ENCODE results near the gene NGEF.

NGEF gene

DNA sequence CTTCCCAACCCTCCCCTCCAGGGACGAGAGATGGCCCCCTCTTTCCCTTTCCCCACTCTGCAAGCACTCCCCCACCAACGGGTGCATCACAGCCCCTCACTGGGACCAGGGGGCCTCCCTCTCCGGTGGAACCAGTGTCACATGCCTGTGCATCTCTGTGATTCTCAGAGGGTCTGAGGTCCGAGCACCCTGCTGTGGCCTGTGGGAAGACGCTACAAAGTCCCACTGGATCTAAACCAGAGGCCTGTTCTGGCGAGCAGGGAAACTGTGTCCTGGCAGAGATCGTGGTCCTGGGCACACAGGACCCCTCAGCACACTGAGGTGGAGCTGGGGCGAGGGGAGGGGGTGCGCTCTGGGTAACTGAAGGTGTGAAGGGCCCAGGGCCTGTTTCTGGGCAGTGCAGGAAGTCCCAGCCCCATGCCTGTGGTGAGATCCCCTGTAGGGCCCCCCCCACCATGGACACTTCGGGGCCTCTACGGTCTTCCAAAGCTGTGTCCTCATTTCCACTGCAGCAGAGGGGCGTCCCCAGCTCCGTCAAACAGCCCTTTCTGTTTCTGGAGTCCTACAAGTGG, 135.0 kb downstream of the NGEF start:
- Mint-ChIP-seq H3K9me3 (no peaks in the 10 kb centered on the region), H3K4me1 (no peaks in the 10 kb centered on the region), H3K27me3 (peaks cover 13% of the 10 kb centered on the region), H3K4me3 (no peak overlapping the region), H3K27ac (no peak overlapping the region), H3K36me3 (no peaks in the 10 kb centered on the region)

DNA sequence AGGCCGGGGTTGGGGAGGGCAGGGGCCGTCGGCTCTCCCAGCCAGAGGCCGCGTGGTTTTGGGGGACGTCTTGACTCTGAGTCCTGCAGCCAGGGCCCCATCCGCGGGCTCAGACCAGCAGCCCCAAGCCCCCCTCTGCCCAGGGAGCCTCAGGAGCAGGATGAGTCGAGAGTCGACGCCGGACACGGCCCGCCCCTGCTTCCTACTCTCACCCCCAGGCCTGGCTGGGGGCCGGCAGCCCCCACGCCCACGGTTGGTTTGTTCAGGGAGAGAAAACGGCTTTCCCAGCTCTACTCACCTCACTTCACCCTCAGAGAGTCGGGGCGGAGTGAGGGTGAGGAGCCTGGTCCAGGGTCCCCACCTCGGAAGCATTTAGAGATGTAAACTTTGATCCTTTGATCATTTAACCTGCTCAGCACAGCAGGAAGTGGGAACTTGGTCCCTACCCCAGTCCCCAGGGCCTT, 136.0 kb downstream of the NGEF start:
- H3K4me3 Mint-ChIP-seq = no peak overlapping the region
- peaks cover 13% of the 10 kb centered on the region for H3K27me3 Mint-ChIP-seq
- no peaks in the 10 kb centered on the region for H3K9me3 Mint-ChIP-seq
- no peaks in the 10 kb centered on the region for H3K36me3 Mint-ChIP-seq
- H3K4me1 Mint-ChIP-seq = no peaks in the 10 kb centered on the region
- no peak overlapping the region for H3K27ac Mint-ChIP-seq

DNA sequence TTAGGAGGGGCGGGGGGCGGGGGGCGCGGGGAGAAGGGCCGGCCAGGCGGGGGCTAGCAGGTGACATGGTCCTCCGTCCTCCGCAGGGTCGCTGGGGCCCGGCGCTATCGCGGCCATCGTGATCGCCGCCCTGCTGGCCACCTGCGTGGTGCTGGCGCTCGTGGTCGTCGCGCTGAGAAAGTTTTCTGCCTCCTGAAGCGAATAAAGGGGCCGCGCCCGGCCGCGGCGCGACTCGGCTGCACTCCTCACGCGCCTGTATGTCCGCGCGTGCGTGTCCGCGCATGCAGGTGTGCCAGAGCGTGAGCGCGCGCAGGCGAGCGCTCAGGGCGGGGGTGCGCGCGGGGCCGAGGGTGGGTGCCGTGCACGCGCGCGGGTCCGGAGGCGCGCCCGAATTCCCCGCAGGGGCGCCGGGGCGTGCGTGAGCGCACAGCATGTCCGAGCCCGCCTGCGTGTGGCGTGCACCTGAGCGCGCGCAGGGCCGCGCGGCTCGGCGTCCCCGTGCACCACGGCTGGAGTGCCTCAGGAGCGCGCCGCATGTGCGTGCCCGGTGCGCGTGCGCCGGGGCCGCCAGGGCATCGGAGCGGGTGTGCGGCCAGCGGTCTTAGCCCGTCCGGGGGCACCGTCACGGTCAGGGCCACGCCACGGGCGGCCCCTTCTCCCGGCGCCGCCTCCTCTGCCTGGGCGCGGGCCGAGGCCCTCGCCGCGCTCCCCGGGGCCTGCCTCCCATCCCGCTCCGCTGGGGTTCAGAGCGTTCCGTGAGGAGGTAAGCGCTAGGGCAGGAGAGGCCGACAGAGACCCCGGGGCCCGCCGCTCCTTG, 136.7 kb downstream of the NGEF start:
- H3K27ac Mint-ChIP-seq = no peak overlapping the region
- peaks cover 13% of the 10 kb centered on the region for H3K27me3 Mint-ChIP-seq
- H3K4me3 Mint-ChIP-seq = peak overlapping the region; percentile 44
- H3K9me3 Mint-ChIP-seq = no peaks in the 10 kb centered on the region
- no peaks in the 10 kb centered on the region for H3K4me1 Mint-ChIP-seq
- no peaks in the 10 kb centered on the region for H3K36me3 Mint-ChIP-seq

DNA sequence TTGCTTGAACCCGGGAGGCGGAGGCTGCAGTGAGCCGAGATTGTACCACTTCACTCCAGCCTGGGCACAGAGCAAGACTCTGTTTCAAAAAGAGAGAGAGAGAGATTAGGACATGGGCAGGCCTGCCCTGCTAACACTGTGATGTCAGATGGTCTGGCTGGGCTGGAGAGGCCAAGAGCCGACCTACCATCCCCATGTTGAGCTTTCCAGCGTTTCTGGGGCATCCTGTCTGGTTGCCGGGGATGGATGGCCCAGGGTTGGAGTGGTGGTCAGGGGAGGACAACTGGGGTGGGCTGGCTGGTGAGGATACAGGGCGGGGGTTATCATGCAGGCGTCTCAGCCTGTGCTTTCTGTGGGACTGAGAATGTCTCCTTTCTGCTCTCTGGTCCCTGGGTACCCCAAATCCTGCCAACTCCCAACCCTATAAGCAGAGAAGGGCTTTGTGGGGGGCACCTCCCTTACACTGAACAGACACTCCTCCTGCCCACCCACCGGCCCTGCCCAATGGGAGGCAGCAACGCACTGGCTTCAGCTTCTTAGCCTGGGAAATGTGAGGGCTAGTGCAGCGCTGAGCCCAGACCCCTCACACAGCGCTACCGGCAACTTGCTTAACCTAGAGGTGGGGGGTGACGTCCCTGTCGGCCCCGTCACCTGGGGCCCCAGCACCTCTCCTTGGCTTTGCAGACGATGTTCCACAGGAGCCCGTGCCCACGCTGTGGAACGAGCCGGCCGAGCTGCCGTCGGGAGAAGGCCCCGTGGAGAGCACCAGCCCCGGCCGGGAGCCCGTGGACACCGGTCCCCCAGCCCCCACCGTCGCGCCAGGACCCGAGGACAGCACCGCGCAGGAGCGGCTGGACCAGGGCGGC, 137.6 kb downstream of the NGEF start:
- Mint-ChIP-seq H3K36me3 (no peaks in the 10 kb centered on the region), H3K9me3 (no peaks in the 10 kb centered on the region), H3K27me3 (peaks cover 13% of the 10 kb centered on the region), H3K4me3 (peak overlapping the region; percentile 23), H3K4me1 (no peaks in the 10 kb centered on the region), H3K27ac (no peak overlapping the region)

DNA sequence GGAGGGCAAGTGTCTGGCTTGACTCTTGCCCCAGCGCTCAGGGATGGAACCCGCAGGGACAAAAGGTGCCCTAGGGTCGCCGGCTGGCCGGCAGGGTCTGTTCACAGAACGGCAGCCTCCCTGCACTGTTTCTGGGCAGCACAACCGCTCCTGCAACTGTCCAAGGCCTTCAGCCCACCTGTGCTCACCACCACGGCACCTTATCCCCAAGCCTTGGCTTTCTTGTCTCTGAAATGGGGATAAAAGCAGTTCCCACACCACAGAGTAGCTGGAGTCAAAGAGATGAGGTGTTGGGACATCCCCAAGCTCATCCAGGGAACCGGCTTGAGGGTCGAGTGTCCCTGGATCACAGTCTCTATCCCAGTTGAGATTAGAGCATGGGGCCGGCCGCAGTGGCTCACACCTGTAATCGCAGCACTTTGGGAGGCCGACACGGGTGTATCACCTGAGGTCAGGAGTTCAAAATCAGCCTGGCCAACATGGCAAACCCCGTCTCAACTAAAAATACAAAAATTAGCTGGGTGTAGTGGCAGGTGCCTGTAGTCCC, 138.3 kb downstream of the NGEF start:
- no peaks in the 10 kb centered on the region for H3K4me1 Mint-ChIP-seq
- H3K27ac Mint-ChIP-seq = no peak overlapping the region
- no peaks in the 10 kb centered on the region for H3K36me3 Mint-ChIP-seq
- H3K4me3 Mint-ChIP-seq = peak overlapping the region; percentile 23
- no peaks in the 10 kb centered on the region for H3K9me3 Mint-ChIP-seq
- H3K27me3 Mint-ChIP-seq = peaks cover 13% of the 10 kb centered on the region

DNA sequence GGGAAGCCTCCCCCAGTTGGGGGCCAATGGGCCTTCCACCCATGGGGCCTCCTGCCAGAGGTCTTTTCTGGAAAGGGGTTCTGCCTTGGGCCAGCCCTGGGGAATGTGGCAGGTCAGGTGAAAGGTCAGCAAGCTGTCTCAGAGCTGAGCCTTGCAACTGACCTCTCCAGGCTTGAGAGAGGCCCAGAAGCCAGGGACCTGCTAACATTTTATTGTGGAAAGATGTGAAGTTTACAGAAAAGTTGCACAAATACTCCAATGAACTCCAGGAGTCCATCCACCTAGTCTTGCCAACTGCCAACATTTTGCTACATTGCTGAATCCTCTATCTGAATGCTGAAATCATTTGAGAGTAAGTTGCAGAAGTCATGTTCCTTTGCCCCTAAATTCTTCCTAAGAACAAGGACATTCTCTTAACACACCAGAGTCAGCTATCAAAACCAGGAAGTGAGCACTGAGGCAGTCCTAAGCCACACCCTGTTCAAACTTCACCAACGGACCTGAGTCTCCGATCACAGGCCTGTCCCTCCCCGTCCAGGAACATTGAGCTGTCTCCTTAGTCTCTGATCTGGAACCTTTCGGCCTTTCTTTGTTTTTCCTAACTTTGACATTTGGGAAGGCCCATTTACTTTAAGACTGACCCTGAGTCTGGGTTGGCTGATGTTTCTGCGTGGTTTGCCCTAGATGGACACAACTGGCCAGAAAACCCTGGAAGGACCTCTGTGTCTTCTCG, 139.0 kb downstream of the NGEF start:
- Mint-ChIP-seq H3K4me3 (no peak overlapping the region), H3K27me3 (peaks cover 13% of the 10 kb centered on the region), H3K36me3 (no peaks in the 10 kb centered on the region), H3K9me3 (no peaks in the 10 kb centered on the region), H3K4me1 (no peaks in the 10 kb centered on the region), H3K27ac (no peak overlapping the region)

DNA sequence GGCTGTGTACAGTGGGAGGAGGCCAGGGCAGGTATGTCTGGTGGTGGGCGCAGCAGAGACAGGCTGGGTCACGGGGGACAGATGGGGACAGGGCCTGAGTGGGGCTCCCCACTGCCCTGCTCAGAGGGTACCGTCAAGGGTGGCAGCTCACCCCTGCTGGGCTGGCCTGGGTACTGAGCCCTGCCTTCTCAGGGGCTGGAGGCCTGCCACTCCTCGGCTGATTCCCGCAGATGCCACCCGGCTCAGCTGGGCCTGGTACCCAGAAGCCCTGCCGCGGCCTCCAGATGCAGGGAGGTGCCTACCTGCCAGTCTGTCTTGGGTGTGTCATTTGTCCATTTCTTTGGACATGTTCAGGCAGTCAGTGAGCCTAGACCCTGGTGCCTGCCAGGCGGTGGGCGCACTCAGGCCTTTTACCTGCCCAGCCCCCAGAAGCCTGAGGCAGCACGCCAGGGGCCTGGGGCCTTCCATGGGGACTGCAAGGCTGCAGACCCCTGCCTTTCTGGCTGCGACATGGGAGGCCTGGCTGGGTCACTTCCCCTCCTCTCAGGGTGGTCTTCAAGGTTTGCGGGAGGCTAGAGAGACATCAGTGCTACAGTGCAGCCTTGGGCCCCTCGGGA, 139.7 kb downstream of the NGEF start:
- peaks cover 13% of the 10 kb centered on the region for H3K27me3 Mint-ChIP-seq

DNA sequence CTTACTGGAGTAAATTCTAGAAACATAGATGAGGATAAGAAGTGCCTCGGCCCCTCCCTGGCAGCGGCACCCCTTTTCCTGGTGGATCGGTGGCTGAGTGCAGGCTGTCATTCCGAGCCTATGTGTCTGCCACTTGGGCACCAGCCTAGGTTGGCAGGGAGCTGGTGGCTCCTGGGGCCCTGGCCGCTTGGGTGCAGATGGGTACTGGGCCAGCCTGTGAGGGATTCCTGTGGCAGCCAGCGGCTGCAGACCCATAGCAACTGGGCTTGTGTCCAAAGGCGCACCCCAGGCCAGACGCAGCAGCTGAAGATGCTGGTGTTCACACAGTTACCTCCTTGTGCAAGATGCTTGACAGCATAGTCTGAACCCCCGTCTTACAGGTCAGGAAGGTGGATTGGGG, 140.2 kb downstream of the NGEF start:
- no peak overlapping the region for H3K4me3 Mint-ChIP-seq
- no peaks in the 10 kb centered on the region for H3K9me3 Mint-ChIP-seq
- no peak overlapping the region for H3K27ac Mint-ChIP-seq
- peaks cover 11% of the 10 kb centered on the region for H3K27me3 Mint-ChIP-seq
- no peaks in the 10 kb centered on the region for H3K36me3 Mint-ChIP-seq
- no peaks in the 10 kb centered on the region for H3K4me1 Mint-ChIP-seq

More for the DNA sequence above, 139.7 kb downstream of the NGEF start:
- Mint-ChIP-seq H3K4me3 (no peak overlapping the region), H3K4me1 (no peaks in the 10 kb centered on the region), H3K27ac (no peak overlapping the region), H3K36me3 (no peaks in the 10 kb centered on the region), H3K9me3 (no peaks in the 10 kb centered on the region)

DNA sequence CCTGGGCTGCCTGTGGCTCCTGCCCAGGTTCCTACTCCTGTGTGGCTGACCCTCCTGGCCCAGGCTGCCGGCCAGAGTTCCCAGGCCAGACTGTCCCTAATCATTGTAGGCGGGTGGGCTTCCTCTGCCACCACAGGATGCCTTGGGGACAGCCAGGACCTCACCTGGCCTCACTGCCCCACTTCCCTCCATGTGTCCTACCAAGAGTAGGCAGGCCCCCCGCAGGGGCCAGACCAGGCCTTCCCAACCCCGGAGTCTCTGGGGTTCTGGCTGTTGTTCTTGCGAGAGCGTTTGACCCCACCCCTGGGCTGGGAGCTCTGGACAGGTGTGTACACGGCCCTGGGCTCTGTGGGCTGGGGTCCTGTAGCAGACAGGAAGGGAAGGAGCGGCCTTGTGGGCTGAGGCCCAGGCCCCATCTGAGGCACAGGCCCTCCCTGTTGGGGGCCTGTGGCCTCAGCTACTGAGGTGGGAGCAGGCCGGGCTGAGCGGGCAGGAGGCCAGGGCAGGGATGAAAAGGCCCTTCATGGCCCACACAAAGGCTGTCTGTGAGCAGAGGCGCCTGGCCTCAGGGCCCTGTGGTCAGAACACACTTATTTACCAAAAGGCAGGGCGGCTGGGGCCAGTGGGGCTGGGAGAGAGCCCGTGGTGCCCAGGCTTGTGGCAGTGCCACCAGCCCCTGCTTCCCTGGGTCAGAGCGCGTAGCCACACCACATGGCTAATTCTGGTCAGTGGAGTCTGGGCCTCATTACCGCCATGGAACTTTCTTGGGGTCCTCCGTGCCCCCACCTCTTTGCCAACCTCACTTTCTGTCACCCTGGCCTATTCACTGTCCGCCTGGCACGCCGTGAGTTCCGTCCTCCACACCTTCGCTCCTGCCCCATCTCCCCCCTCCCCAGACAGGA, 141.0 kb downstream of the NGEF start:
- Mint-ChIP-seq H3K36me3 (no peaks in the 10 kb centered on the region), H3K9me3 (no peaks in the 10 kb centered on the region), H3K4me3 (no peak overlapping the region), H3K27me3 (peaks cover 9% of the 10 kb centered on the region), H3K4me1 (no peaks in the 10 kb centered on the region), H3K27ac (no peak overlapping the region)

DNA sequence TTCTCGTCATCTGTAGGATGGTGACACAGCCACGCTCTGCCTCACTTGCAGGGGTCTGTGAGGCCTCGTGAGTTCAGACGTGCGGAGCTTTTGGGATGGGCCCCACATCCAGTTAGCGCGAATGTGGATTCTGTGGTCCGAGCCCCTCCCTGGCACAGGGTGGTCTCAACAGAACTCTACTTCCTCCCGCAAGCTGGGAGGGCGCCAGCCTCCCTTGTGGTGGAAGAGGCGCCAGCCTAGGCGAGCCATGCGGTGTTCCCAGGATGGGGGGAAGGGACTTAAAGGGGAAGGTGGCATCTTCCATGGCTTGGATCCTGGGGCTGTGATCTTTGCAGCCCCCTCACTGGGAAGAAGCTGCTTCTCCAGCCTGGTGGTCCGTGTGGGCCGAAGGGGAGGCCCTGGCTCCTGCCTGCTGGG, 141.6 kb downstream of the NGEF start:
- Mint-ChIP-seq H3K36me3 (no peaks in the 10 kb centered on the region), H3K27ac (no peak overlapping the region), H3K4me1 (no peaks in the 10 kb centered on the region), H3K4me3 (no peak overlapping the region), H3K9me3 (no peaks in the 10 kb centered on the region), H3K27me3 (peaks cover 9% of the 10 kb centered on the region)

DNA sequence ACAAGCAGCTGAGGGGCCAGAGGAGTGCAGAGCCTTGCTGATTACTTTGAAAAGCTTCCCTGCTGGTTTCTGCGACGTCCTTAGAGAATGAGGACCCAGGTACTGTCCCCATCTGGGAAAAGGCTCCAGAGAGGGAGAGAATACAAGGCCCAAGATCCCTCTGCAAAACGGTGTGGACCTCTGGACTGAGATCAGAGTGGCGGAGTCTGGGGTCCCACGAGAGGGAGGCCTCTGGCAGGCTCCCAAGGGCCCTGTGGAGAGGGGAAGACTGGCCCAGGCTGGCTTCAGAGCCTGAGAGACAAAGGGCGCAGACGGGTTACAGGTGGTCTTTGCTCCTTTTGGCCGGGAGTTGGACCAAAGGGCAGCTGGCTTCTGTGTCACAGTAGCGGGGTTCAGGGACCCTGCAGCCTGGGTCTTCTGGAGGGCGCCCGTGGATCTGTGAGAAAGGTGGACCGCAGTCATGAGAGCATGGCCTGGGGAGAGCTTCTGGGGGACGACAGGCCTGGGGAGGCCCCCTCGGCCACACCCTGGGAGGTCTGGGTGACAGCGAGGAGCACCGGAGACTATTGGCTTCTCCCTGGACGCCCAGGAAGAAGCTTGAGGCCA, 142.2 kb downstream of the NGEF start:
- Mint-ChIP-seq H3K36me3 (no peaks in the 10 kb centered on the region), H3K27ac (no peak overlapping the region), H3K4me1 (no peaks in the 10 kb centered on the region), H3K4me3 (no peak overlapping the region), H3K27me3 (peaks cover 9% of the 10 kb centered on the region), H3K9me3 (no peaks in the 10 kb centered on the region)

DNA sequence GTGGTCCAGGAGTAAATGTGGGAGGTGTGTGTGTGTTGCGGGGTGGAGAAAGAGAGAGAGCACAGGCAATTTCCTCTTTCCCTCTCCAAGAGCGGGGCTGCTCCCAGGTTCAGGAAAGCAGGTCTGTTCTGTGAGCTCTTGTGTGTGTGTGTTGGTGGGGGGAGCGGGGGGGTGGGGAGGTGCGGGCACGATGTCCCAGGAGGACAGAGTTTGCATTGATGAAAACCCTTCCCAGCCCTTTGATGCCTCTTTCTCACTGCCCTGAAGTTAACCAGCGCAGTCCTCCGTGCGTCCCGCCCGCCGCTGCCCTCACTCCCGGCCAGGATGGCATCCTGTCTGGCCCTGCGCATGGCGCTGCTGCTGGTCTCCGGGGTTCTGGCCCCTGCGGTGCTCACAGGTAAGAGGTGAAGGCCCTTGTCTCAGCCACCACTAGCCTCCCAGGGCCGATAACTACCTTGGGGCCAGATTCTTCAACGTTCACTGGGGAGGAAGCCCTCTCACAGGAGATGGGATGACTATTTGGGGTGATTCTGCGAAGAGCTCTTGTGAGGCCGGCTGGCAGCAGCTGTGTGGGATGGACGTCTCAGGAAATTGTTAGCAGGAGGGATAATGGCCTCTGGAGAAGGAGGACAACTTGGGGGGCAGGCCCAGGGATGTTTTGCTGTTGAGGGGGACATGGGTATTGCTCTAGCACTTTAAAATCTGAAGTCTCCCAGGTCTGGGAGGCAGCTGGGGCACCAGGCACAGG, 142.9 kb downstream of the NGEF start, which contains the start of gene SNORC:
TSS of gene SNORC (plus strand) at position 247 of the 748 bp plus-strand sequence. CDS start at position 325, 78 bp downstream.
- H3K9me3 Mint-ChIP-seq = no peaks in the 10 kb centered on the region
- H3K4me1 Mint-ChIP-seq = no peaks in the 10 kb centered on the region
- peaks cover 5% of the 10 kb centered on the region for H3K27me3 Mint-ChIP-seq
- no peak within 1 kb of the TSS for H3K27ac Mint-ChIP-seq
- no peak within 1 kb of the TSS for H3K4me3 Mint-ChIP-seq
- H3K36me3 Mint-ChIP-seq = no peaks in the 10 kb centered on the region
